Panc1 (cell line): ENCODE measurements around the gene MZB1. TPM values are rescaled to one million over a fixed set of nuclear protein-coding genes. Genes with fewer than 3 reads are reported as not detected.

ENCODE experiments used
- ATAC-seq: fragments of 200-7000 bp; cut with Tn5 transposase; 2 replicates; pipeline ENCODE4 v1.9.1; 2020; ENCODE audit warnings: mild to moderate bottlenecking, moderate library complexity
- BruUV-seq: library from RNA; stranded (reverse); fragments of 400-500 nt; replicated peaks from 2 replicates; lab custom pipeline; 2021; lab: Mats Ljungman, UMichigan
- CTCF ChIA-PET: fragments of 300-600 bp; sonication (Branson Sonifier 250); formaldehyde crosslinking; loops from one replicate; lab custom pipeline; 2022; ENCODE audit warnings: antibody characterized with exemption; lab: Charles Lee
- POLR2A ChIA-PET: fragments of 300-600 bp; sonication (Branson Sonifier 250); formaldehyde crosslinking; loops from one replicate; lab custom pipeline; 2022; ENCODE audit warnings: antibody characterized with exemption; lab: Charles Lee
- DNase-seq: peaks from one replicate; pipeline ENCODE4 v3.0.0-alpha.2; 2010; ENCODE audit warnings: low read depth, low spot score
- H3K27ac ChIP-seq: 2 replicates; pipeline ENCODE4 v1.5.1; 2011; ENCODE audit warnings: mild to moderate bottlenecking, low read length, inconsistent platforms
- H3K27me3 ChIP-seq: fragments of 200-500 bp; sonication (Bioruptor generic); 2 replicates; pipeline ENCODE4 v1.6.0; 2014; ENCODE audit warnings: low read length, inconsistent platforms; ENCODE audit not compliant: control insufficient read depth, insufficient read depth
- H3K36me3 ChIP-seq: fragments of 200-500 bp; sonication (Bioruptor generic); 2 replicates; pipeline ENCODE4 v1.5.1; 2014; ENCODE audit warnings: inconsistent platforms, mild to moderate bottlenecking, low read length, moderate library complexity; ENCODE audit not compliant: control insufficient read depth, insufficient read depth
- H3K4me1 ChIP-seq: 2 replicates; pipeline ENCODE4 v1.5.1; 2011; ENCODE audit warnings: inconsistent platforms, mild to moderate bottlenecking, low read length, moderate library complexity; ENCODE audit not compliant: control insufficient read depth, insufficient read depth
- H3K4me3 ChIP-seq, 2 experiments: 2 replicates each; pipeline ENCODE4 v1.5.1; 2011 to 2012; ENCODE audit warnings: low read depth in 2 of 2, low read length in 2 of 2, mild to moderate bottlenecking in 2 of 2, inconsistent platforms in 1 of 2, moderate library complexity in 1 of 2
- H3K9me3 ChIP-seq: fragments of 200-500 bp; sonication (Bioruptor generic); 2 replicates; pipeline ENCODE4 v1.5.1; 2014; ENCODE audit warnings: low read depth, mild to moderate bottlenecking, inconsistent platforms, low read length, moderate library complexity; ENCODE audit not compliant: control insufficient read depth, insufficient read depth
- CTCF ChIP-seq: fragments of 450-650 bp; IDR thresholded peaks from 2 replicates; pipeline ENCODE4 v1.5.1; 2017; ENCODE audit warnings: mild to moderate bottlenecking
- POLR2AphosphoS5 ChIP-seq: IDR thresholded peaks from 2 replicates; pipeline ENCODE4 v1.6.1; 2012; ENCODE audit warnings: mild to moderate bottlenecking, low read depth, low read length, moderate library complexity
- REST ChIP-seq, 2 experiments: IDR thresholded peaks; 2 replicates each; pipeline ENCODE4 v1.6.1; 2011 to 2012; ENCODE audit warnings: low read depth in 2 of 2, control low read depth in 1 of 2, low read length in 1 of 2, mild to moderate bottlenecking in 1 of 2, moderate library complexity in 1 of 2; ENCODE audit not compliant: insufficient read depth in 1 of 2
- SIN3A ChIP-seq: IDR thresholded peaks from 2 replicates; pipeline ENCODE4 v1.6.1; 2012; ENCODE audit warnings: low read depth, mild to moderate bottlenecking, low read length, moderate library complexity, borderline replicate concordance; ENCODE audit not compliant: insufficient read depth
- TCF7L2 ChIP-seq: IDR thresholded peaks from 2 replicates; pipeline ENCODE4 v1.6.1; 2011; ENCODE audit warnings: mild to moderate bottlenecking, low read depth, low read length, inconsistent platforms
- in situ Hi-C: cut with HindIII; loops from 2 replicates; pipeline ENCODE4 v1.10.0; 2016; ENCODE audit warnings: low sequenced_read_pairs, low pct_unique_long_range_greater_than_20kb
- intact Hi-C: fragments of 100-400 bp; cut with micrococcal nuclease; formaldehyde crosslinking; loops from one replicate; pipeline ENCODE4 v1.10.0; 2022; ENCODE audit not compliant: unreplicated experiment
- total RNA-seq: library from RNA; stranded (reverse); gene quantifications from one replicate; pipeline ENCODE4 v1.2.1, GENCODE V29; 2021; ENCODE audit not compliant: unreplicated experiment

MZB1 gene
- total RNA-seq, 1 experiment from 2014 or later = 0.49 TPM

GRCh38 chr5:139383993-139384590 lies 5.6 kb downstream of the MZB1 start:
- POLR2A ChIA-PET = no interaction called here
- CTCF ChIA-PET = no interaction called here
- no peaks in the 10 kb centered on the region; the same call in 1 of the 2 replicates for H3K4me1 ChIP-seq
- no peaks in the 10 kb centered on the region for H3K36me3 ChIP-seq
- intact Hi-C loops = no loop called here
- 0 out of 2 replicates have a peak, but pooled peaks have one; percentile 3 for ATAC-seq
- H3K9me3 ChIP-seq = no peaks in the 10 kb centered on the region
- TF ChIP-seq POLR2AphosphoS5 (no peak), TCF7L2 (no peak), SIN3A (no peak), REST (IDR thresholded peaks at IDR 0.05; ENCODE audit: insufficient read depth in 1 of 2, low read depth in 2 of 2, low read length in 1 of 2) (no peak), CTCF (no peak)
- in situ Hi-C loops = no loop called here
- no peak for DNase-seq
- H3K27me3 ChIP-seq = no peaks in the 10 kb centered on the region
- no peak overlapping the region for H3K4me3 ChIP-seq
- no TSS peak for BruUV-seq
- H3K27ac ChIP-seq = no peak overlapping the region

- CTCF ChIA-PET = no interaction called here
- TF ChIP-seq SIN3A (no peak), POLR2AphosphoS5 (no peak), CTCF (no peak), REST (IDR thresholded peaks at IDR 0.05; ENCODE audit: insufficient read depth in 1 of 2, low read depth in 2 of 2, low read length in 1 of 2) (no peak), TCF7L2 (no peak)
- H3K27me3 ChIP-seq = no peaks in the 10 kb centered on the region
- no peaks in the 10 kb centered on the region for H3K9me3 ChIP-seq
- POLR2A ChIA-PET = no interaction called here
- no peak for ATAC-seq
- no TSS peak for BruUV-seq
- intact Hi-C loops = no loop called here
- H3K4me1 ChIP-seq = no peaks in the 10 kb centered on the region; the same call in 1 of the 2 replicates
- no peak for DNase-seq
- no peak within 1 kb of the TSS for H3K4me3 ChIP-seq
- H3K36me3 ChIP-seq = no peaks in the 10 kb centered on the region
- in situ Hi-C loops = no loop called here
- H3K27ac ChIP-seq = no peak within 1 kb of the TSS
These were observed 6.3 kb downstream of the MZB1 start, which contains the start of gene SLC23A1 for GRCh38 chr5:139383275-139383992. TSS of gene SLC23A1 (minus strand) at chr5:139383297. CDS start at chr5:139383253, 44 bp downstream.
